Ovary (tissue), 3 donors: ENCODE results near the gene TPSD1.
"Not testable (repeated sequence)": the region's sequence is repeated elsewhere in the genome, so short reads cannot be mapped to it uniquely, and the experiment has no call there.

Source experiments
- CTCF ChIP-seq, 3 donors: fragments of 450-650 bp in 2 of 3; fragments of 200-600 bp in 1 of 3; IDR thresholded peaks; one replicate each; pipeline versions ENCODE4 v1.5.1 to v1.8.0; 2016 to 2022; ENCODE audit warnings: antibody characterized with exemption in 3 of 3, mild to moderate bottlenecking in 1 of 3
- POLR2A ChIP-seq: fragments of 450-650 bp; IDR thresholded peaks from one replicate; pipeline ENCODE4 v1.6.1; 2017; ENCODE audit warnings: antibody characterized with exemption, mild to moderate bottlenecking, moderate library complexity
- donor health status: DM: no; HTN: no; CAD: no.

- not testable (repeated sequence) for TF ChIP-seq CTCF (IDR thresholded peaks at IDR 0.05); POLR2A
Measured at GRCh38 chr16:1269418-1269817, 13.5 kb downstream of the TPSD1 start.
